ENCODE results near the gene FBXL17.

FBXL17 gene

GRCh38 chr5:107830750-107831149, 551.1 kb downstream of the FBXL17 start:
- in situ Hi-C loops (cut with HindIII; ENCODE audit: low sequenced_read_pairs): no loop called here

GRCh38 chr5:107826311-107827000, 555.4 kb downstream of the FBXL17 start:
- in situ Hi-C loops (cut with HindIII; ENCODE audit: low sequenced_read_pairs): no loop called here

DNA sequence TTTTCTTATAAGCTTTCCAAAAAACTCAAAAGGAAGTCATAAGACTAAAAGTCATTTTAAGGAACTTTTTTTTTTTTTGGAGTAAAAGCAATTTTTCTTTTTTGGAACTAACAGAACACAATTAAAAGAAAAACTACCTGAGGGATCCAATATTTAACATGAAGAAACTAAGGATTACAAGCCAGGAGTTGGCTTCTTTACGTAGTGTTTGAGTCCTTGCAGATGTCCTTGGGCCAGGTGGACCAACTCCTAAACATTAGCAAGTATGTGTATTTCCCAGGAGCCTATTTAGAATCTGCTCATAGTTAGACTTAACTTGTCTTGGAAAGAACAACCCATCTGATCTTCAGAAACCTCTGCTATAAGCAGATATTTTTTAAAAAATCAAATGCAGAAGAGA, 557.1 kb downstream of the FBXL17 start:
- in situ Hi-C loops (cut with HindIII; ENCODE audit: low sequenced_read_pairs): no loop called here

GRCh38 chr5:107821288-107821687, 560.6 kb downstream of the FBXL17 start:
- in situ Hi-C loops (cut with HindIII; ENCODE audit: low sequenced_read_pairs): no loop called here

- in situ Hi-C loops (cut with HindIII; ENCODE audit: low sequenced_read_pairs): no loop called here
Measured at GRCh38 chr5:107820429-107820828, 561.5 kb downstream of the FBXL17 start.

DNA sequence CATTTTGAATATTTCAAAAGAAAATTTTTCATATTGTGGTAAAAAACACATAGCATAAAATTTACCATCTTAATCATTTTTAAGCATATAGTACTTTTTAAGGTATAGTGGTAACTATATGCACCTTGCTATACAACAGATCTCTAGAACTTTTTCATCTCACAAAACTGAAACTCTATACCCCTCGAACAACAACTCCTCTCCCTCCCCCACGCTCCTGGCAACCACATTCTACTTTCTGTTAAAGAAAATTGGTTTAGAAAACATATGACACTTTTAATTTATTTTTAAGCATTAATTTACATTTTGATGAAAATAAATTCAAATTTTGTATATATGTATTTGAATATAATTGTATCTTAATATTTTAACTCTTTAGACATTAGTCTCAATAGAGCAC, 563.9 kb downstream of the FBXL17 start:
- in situ Hi-C loops (cut with HindIII; ENCODE audit: low sequenced_read_pairs): no loop called here

- in situ Hi-C loops (cut with HindIII; ENCODE audit: low sequenced_read_pairs): no loop called here
Measured at GRCh38 chr5:107817436-107817835, 564.5 kb downstream of the FBXL17 start.

- in situ Hi-C loops (cut with HindIII; ENCODE audit: low sequenced_read_pairs): no loop called here
Measured at GRCh38 chr5:107815109-107815508, 566.8 kb downstream of the FBXL17 start.

- in situ Hi-C loops (cut with HindIII; ENCODE audit: low sequenced_read_pairs): no loop called here
Measured at GRCh38 chr5:107814183-107814827, 567.6 kb downstream of the FBXL17 start.

- in situ Hi-C loops (cut with HindIII; ENCODE audit: low sequenced_read_pairs): no loop called here
Measured at GRCh38 chr5:107813559-107813958, 568.3 kb downstream of the FBXL17 start.

GRCh38 chr5:107812570-107813141, 569.2 kb downstream of the FBXL17 start:
- in situ Hi-C loops (cut with HindIII; ENCODE audit: low sequenced_read_pairs): no loop called here

- in situ Hi-C loops (cut with HindIII; ENCODE audit: low sequenced_read_pairs): no loop called here
Measured at GRCh38 chr5:107809201-107810034, 572.5 kb downstream of the FBXL17 start.

Measured in endothelial cell of hepatic sinusoid (primary cell).